ENCODE results near the gene FHAD1. TPM values are rescaled to one million over a fixed set of nuclear protein-coding genes. Genes with fewer than 3 reads are reported as not detected.

Gene FHAD1
- total RNA-seq, 1 donor from 2014 or later, result 1.7 TPM

DNA sequence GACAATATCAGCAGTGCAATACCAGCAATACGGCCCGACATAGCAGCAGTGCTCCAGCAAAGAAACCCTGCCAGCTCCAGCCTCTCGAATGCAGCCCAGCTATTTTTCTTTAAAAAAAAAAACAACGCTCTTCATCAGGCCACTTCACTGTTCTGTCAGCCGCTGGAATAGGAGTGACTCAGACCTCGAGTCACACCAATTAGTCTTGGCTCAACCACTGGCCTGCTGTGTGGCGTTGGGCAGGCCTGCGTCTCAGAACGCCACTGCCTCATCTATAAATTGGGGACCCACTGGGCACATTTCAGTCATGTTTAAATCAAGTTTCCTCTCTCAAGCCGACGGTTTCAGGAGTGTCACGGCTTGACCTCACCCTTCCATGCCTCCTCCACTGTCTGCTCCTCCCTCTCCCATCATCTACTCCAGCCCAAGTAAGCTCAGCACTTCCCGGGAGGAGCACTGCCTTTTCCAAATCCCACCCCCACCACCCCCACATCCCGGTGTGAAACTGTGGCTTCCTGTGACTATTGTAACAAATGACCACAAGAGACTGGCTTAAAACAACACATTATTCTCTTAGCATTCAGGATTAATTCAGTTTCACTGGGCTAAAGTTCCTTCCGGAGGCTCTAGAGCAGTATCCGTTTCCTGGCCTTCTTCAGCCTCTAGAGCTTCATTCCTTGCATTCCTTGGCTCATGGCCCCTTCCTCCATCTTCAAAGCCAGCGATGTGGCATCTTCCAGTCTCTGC lies 90.8 kb downstream of the FHAD1 start:
- Mint-ChIP-seq H3K27ac (ENCODE audit: unreplicated experiment) (no peak overlapping the region), H3K27me3 (ENCODE audit: low read depth) (peaks cover 5% of the 10 kb centered on the region), H3K36me3 (ENCODE audit: low read depth) (no peaks in the 10 kb centered on the region), H3K4me1 (peaks cover 15% of the 10 kb centered on the region), H3K9me3 (peaks cover 4% of the 10 kb centered on the region), H3K4me3 (no peak overlapping the region)
- no peak for DNase-seq (ENCODE audit: low read depth, low spot score)
- TF ChIP-seq, protein P1, sequence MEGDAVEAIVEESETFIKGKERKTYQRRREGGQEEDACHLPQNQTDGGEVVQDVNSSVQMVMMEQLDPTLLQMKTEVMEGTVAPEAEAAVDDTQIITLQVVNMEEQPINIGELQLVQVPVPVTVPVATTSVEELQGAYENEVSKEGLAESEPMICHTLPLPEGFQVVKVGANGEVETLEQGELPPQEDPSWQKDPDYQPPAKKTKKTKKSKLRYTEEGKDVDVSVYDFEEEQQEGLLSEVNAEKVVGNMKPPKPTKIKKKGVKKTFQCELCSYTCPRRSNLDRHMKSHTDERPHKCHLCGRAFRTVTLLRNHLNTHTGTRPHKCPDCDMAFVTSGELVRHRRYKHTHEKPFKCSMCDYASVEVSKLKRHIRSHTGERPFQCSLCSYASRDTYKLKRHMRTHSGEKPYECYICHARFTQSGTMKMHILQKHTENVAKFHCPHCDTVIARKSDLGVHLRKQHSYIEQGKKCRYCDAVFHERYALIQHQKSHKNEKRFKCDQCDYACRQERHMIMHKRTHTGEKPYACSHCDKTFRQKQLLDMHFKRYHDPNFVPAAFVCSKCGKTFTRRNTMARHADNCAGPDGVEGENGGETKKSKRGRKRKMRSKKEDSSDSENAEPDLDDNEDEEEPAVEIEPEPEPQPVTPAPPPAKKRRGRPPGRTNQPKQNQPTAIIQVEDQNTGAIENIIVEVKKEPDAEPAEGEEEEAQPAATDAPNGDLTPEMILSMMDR (conservative IDR thresholded peaks at IDR 0.05), result no peak

DNA sequence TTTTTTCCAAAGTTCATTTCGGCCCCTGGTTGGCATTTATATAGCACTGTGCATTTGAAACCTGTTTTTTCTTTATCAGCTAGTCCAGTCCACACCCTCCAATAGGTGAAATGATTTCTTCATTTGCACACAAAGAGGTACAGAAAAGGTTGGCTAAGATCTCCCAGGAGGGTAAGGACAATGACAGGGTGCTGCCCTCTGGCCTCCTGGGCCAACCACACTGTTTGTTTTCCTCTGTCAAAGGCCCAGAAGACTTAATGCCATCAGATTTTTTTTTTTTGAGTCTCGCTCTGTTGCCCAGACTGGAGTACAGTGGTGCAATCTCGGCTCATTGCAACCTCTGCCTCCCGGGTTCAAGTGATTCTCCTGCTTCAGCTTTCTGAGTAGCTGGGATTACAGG lies 92.5 kb downstream of the FHAD1 start:
- Mint-ChIP-seq H3K4me1 (peaks cover 15% of the 10 kb centered on the region), H3K36me3 (ENCODE audit: low read depth) (no peaks in the 10 kb centered on the region), H3K4me3 (no peak overlapping the region), H3K9me3 (peaks cover 4% of the 10 kb centered on the region), H3K27me3 (ENCODE audit: low read depth) (peaks cover 10% of the 10 kb centered on the region), H3K27ac (ENCODE audit: unreplicated experiment) (no peak overlapping the region)
- TF ChIP-seq, protein P1 (conservative IDR thresholded peaks at IDR 0.05), result no peak
- no peak for DNase-seq (ENCODE audit: low read depth, low spot score)

DNA sequence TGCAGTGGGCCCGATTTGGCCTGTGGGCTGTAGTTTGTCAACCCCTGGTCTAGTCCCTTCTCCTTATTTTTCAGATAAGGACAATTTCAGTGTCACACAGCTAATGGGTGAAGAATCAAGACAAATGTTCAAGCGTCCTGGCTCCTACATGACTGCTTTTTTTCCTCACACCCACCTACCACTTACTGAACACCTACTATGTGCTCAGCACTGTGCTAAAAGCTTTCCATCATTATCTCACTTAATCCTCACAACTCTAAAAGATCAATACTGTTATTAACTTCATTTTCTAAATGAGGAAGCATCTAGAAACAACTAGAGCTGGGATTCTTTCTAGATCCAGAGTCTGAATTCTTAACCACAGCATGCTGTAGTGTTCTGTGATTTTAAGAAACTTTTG lies 94.2 kb downstream of the FHAD1 start:
- peaks cover 5% of the 10 kb centered on the region for H3K27me3 Mint-ChIP-seq (ENCODE audit: low read depth)

DNA sequence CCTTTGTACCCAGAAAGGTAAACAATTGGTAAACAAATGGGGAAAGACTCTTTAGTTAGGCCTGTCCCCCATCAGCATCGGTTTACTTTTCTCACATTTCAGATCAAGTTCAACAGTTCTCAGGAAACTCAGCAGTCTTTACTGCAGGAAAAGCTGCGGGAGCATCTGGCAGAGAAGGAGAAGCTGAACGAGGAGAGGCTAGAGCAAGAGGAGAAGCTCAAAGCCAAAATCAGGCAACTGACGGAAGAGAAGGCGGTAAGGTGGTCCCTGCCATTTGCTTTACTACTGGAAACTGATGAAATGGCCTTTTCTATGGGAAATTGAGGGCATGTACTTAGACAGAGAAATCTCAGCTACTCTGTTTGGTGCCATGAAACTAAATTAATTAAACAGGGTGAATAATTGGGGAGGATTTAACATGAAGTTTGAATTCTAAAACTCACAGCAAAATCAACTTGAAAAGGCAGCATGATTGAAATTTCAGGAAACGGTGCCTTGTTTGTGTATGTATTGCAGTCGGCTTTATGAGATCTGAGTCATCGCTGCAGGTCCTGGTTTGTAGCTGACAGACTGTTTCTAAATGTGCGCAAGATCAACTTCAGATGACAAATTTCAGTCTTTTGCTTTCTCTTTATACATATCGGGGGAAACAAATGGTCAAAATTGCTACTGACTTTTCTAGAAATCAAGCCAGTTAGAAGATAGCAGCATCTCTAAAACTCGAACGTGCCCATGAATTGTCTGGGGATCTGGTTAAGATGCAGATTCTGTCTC lies 94.8 kb downstream of the FHAD1 start:
- Mint-ChIP-seq H3K4me3 (no peak overlapping the region), H3K4me1 (peaks cover 15% of the 10 kb centered on the region), H3K9me3 (peaks cover 4% of the 10 kb centered on the region), H3K27me3 (ENCODE audit: low read depth) (peaks cover 5% of the 10 kb centered on the region), H3K27ac (ENCODE audit: unreplicated experiment) (no peak overlapping the region), H3K36me3 (ENCODE audit: low read depth) (no peaks in the 10 kb centered on the region)
- TF ChIP-seq, protein P1 (conservative IDR thresholded peaks at IDR 0.05), result no peak
- DNase-seq (ENCODE audit: low read depth, low spot score), result no peak

More for the DNA sequence above, 94.2 kb downstream of the FHAD1 start:
- TF ChIP-seq, protein P1 (conservative IDR thresholded peaks at IDR 0.05), result no peak
- Mint-ChIP-seq H3K4me3 (no peak overlapping the region), H3K27ac (ENCODE audit: unreplicated experiment) (no peak overlapping the region), H3K36me3 (ENCODE audit: low read depth) (no peaks in the 10 kb centered on the region), H3K9me3 (peaks cover 4% of the 10 kb centered on the region), H3K4me1 (peaks cover 15% of the 10 kb centered on the region)
- no peak for DNase-seq (ENCODE audit: low read depth, low spot score)

DNA sequence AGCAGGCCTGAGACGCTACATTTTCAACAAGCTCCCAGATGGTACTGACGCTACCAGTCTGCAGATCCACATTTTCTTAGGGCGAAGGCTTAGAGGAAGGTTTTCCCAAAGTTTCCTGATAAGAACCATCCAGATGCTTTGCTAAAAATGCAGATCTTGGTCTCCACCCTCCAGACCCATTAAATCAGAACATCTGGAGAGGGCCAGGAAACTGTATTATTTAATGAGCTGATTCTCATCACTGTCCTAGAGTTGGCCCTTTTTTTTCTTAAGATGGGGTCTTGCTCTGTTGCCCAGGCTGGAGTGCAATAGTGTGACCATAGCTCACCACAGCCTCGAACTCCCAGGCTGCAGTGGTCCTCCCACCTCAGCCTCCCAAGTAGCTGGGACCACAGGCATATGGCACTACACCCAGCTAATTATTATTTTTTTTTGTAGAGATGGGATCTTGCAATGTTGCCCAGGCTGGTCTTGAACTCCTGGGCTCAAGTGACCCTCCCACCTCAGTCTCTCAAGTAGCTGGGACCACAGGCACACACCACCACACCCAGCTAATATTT lies 95.5 kb downstream of the FHAD1 start:
- Mint-ChIP-seq H3K27ac (ENCODE audit: unreplicated experiment) (no peak overlapping the region), H3K4me1 (peaks cover 15% of the 10 kb centered on the region), H3K4me3 (no peak overlapping the region), H3K9me3 (peaks cover 4% of the 10 kb centered on the region), H3K36me3 (ENCODE audit: low read depth) (no peaks in the 10 kb centered on the region), H3K27me3 (ENCODE audit: low read depth) (peaks cover 5% of the 10 kb centered on the region)
- no peak for DNase-seq (ENCODE audit: low read depth, low spot score)
- TF ChIP-seq, protein P1 (conservative IDR thresholded peaks at IDR 0.05), result no peak
